GM21717 (cell line): Measurements from ENCODE around the gene PARVB.

Experiments used
- ATAC-seq: cut with Tn5 transposase; IDR thresholded peaks from one replicate; pipeline ENCODE4 v1.9.1; 2021; ENCODE audit warnings: mild to moderate bottlenecking, moderate library complexity; ENCODE audit not compliant: unreplicated experiment

PARVB gene

GRCh38 chr22:44154436-44154942, 130.4 kb downstream of the PARVB start:
- ATAC-seq, result no peak

DNA sequence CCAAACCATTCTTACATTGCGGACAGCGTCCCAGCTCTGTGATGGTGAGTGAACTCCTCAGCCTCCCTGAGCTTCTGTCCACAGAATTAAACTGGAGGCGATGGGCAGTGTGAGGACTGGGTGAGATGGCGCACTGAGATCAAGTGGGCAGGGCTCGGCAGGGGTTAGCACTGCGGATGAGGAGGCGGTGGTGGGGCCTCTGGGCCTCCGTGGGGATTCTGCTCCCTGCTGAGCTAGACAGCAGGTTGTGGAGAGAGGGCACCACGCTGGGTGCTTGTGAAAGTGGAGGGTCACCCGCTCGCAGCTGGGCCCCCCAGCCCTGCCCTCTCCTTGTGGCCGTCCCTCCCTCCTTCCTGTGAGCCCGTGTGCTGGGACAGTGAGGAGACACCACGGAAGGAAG, 131.0 kb downstream of the PARVB start:
- ATAC-seq, result no peak

DNA sequence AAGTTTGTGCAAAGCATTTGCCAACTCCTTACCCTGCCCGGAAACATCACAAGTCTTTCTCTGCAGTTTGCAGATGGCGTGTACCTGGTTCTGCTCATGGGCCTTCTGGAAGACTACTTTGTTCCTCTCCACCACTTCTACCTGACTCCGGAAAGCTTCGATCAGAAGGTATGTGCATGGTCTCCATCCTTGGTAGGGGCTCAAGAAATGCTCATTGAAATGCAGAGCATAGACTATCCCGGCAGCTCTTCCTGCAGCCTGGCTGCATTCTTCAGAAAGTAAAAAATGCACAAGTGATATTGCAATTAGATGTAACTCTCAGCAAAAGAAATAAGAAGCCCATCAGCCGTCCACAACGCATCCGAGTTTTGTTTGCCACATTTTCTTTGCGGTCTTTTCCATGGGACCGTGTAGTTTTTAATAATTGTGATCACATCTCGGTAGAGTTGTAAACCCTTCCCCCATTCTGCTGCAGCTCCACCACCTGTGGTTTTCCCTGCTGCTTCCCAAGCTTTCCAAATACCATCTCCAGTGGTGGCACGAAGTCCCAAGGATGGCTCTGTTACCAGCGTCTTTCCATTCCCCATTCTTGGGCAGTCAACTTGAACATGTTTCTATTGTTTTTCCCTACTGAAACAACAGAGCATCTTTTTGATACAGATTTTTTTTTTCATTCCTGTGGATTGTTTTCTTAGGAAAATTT, 134.0 kb downstream of the PARVB start:
- ATAC-seq, result no peak

- ATAC-seq, result no peak
These were observed 134.7 kb downstream of the PARVB start for GRCh38 chr22:44158816-44159215.

- no peak for ATAC-seq
These were observed 135.1 kb downstream of the PARVB start for GRCh38 chr22:44159221-44159620.

GRCh38 chr22:44159811-44160210, 135.7 kb downstream of the PARVB start:
- no peak for ATAC-seq

GRCh38 chr22:44160421-44160820, 136.3 kb downstream of the PARVB start:
- ATAC-seq, result no peak

GRCh38 chr22:44161673-44162072, 137.6 kb downstream of the PARVB start:
- ATAC-seq, result no peak

- no peak for ATAC-seq
These were observed 138.9 kb downstream of the PARVB start for GRCh38 chr22:44162960-44163359.

- ATAC-seq, result no peak
These were observed 139.4 kb downstream of the PARVB start for GRCh38 chr22:44163536-44163935.

DNA sequence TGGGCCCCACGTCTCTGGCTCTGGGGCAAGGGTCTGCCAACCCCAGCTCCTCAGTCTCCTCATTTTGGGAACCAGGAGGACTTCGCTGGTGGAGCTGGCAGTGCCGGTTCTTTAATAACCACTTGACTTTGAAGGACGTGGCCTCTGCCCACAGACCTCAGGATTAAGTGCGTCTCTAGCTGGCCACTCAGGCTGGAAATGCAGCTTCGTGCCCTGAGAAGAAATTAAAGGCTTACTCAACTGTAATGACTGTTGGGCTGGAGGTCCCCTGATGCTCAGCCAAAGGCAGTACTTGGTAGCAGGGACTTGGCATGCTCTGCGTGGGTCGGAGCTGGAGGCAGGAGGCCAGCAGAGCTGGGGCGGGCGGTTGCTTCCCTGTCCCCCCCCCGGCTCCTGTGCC, 139.9 kb downstream of the PARVB start:
- ATAC-seq, result no peak

GRCh38 chr22:44165286-44165874, 141.3 kb downstream of the PARVB start:
- no peak for ATAC-seq

- ATAC-seq, result no peak
These were observed 142.6 kb downstream of the PARVB start for GRCh38 chr22:44166498-44167276.

- ATAC-seq, result no peak
These were observed 143.4 kb downstream of the PARVB start for GRCh38 chr22:44167501-44167900.

- no peak for ATAC-seq
These were observed 144.1 kb downstream of the PARVB start for GRCh38 chr22:44168206-44168605.

GRCh38 chr22:44170470-44170869, 146.4 kb downstream of the PARVB start:
- ATAC-seq, result no peak

GRCh38 chr22:44171561-44171960, 147.5 kb downstream of the PARVB start:
- no peak for ATAC-seq

- ATAC-seq, result no peak
These were observed 148.4 kb downstream of the PARVB start for GRCh38 chr22:44172370-44173108.

GRCh38 chr22:44173154-44173553, 149.1 kb downstream of the PARVB start:
- ATAC-seq, result no peak

- no peak for ATAC-seq
These were observed 151.6 kb downstream of the PARVB start for GRCh38 chr22:44175676-44176075.
